IMR-90 (cell line): ENCODE measurements around the gene MAML3. TPM values are rescaled to one million over a fixed set of nuclear protein-coding genes. Genes with fewer than 3 reads are reported as not detected.
A peak's percentile ranks its signal among the peaks of the same experiment; 100 is the strongest.

ENCODE experiments used
- ATAC-seq: fragments of 200-7000 bp; cut with Tn5 transposase; 2 replicates; pipeline ENCODE4 v1.9.1; 2020; ENCODE audit warnings: low read depth, mild to moderate bottlenecking, moderate library complexity
- BruUV-seq: library from RNA; stranded (reverse); fragments of 400-500 nt; replicated peaks from 2 replicates; lab custom pipeline; 2021; lab: Mats Ljungman, UMichigan
- CTCF ChIA-PET: fragments of 300-600 bp; formaldehyde crosslinking; extraction: SDS; loops from one replicate; lab custom pipeline; 2021; ENCODE audit warnings: antibody characterized with exemption; lab: Yijun Ruan, JAX
- POLR2A ChIA-PET: fragments of 300-600 bp; sonication (Branson Sonifier 250); formaldehyde crosslinking; loops from one replicate; lab custom pipeline; 2022; ENCODE audit warnings: antibody characterized with exemption; ENCODE audit not compliant: unreplicated experiment; lab: Charles Lee
- DNase-seq: peaks from one replicate; pipeline ENCODE4 v3.0.0; 2013
- H2AFZ ChIP-seq: replicated peaks from 2 replicates; pipeline ENCODE3; 2013; ENCODE audit warnings: low read length, mild to moderate bottlenecking; ENCODE audit not compliant: poor library complexity
- H2AK5ac ChIP-seq: 2 replicates; pipeline ENCODE4 v1.6.1; 2013; ENCODE audit warnings: low read depth, low read length, inconsistent platforms
- H2AK9ac ChIP-seq: replicated peaks from 2 replicates; pipeline ENCODE3; 2013; ENCODE audit warnings: mild to moderate bottlenecking, low read depth, low read length, moderate library complexity; ENCODE audit not compliant: poor library complexity
- H2BK120ac ChIP-seq: 2 replicates; pipeline ENCODE4 v1.6.1; 2013; ENCODE audit warnings: low read depth, low read length, inconsistent platforms
- H2BK15ac ChIP-seq: 3 replicates; pipeline ENCODE4 v1.6.1; 2013; ENCODE audit warnings: low read depth, low read length, inconsistent platforms
- H2BK20ac ChIP-seq: 2 replicates; pipeline ENCODE4 v1.6.1; 2013; ENCODE audit warnings: low read depth, mild to moderate bottlenecking, inconsistent platforms, low read length, moderate library complexity
- H2BK5ac ChIP-seq: 2 replicates; pipeline ENCODE4 v1.6.1; 2013; ENCODE audit warnings: mild to moderate bottlenecking, low read depth, low read length, inconsistent platforms; ENCODE audit not compliant: poor library complexity, severe bottlenecking
- H3K14ac ChIP-seq: replicated peaks from 2 replicates; pipeline ENCODE4 v1.6.1; 2013; ENCODE audit warnings: low read depth, low read length, inconsistent platforms
- H3K18ac ChIP-seq: 2 replicates; pipeline ENCODE4 v1.6.1; 2013; ENCODE audit warnings: low read depth, low read length, control low read depth
- H3K23ac ChIP-seq: 2 replicates; pipeline ENCODE4 v1.6.1; 2013; ENCODE audit warnings: low read depth, low read length, inconsistent platforms
- H3K27ac ChIP-seq: 2 replicates; pipeline ENCODE4 v1.5.1; 2013; ENCODE audit warnings: mild to moderate bottlenecking, control low read depth, low read length; ENCODE audit not compliant: insufficient read depth
- H3K27me3 ChIP-seq: 2 replicates; pipeline ENCODE4 v1.6.1; 2013; ENCODE audit warnings: low read length; ENCODE audit not compliant: control insufficient read depth, insufficient read depth
- H3K36me3 ChIP-seq: 2 replicates; pipeline ENCODE4 v1.6.1; 2013; ENCODE audit warnings: low read length, mixed read lengths; ENCODE audit not compliant: control insufficient read depth, insufficient read depth
- H3K4ac ChIP-seq: 2 replicates; pipeline ENCODE4 v1.6.1; 2013; ENCODE audit warnings: low read depth, low read length, inconsistent platforms
- H3K4me1 ChIP-seq: 2 replicates; pipeline ENCODE4 v1.6.1; 2013; ENCODE audit warnings: low read length, mixed read lengths; ENCODE audit not compliant: control insufficient read depth, insufficient read depth
- H3K4me2 ChIP-seq: 2 replicates; pipeline ENCODE4 v1.6.1; 2013; ENCODE audit warnings: low read depth, mild to moderate bottlenecking, control low read depth, low read length, moderate library complexity
- H3K4me3 ChIP-seq: 2 replicates; pipeline ENCODE4 v1.5.1; 2013; ENCODE audit warnings: low read depth, mild to moderate bottlenecking, control low read depth, low read length, moderate library complexity; ENCODE audit not compliant: insufficient read depth
- H3K56ac ChIP-seq: 2 replicates; pipeline ENCODE4 v1.6.1; 2013; ENCODE audit warnings: low read length, inconsistent platforms; ENCODE audit not compliant: insufficient read depth; ENCODE audit errors: extremely low read depth
- H3K79me1 ChIP-seq, 2 experiments: 2 replicates each; pipeline ENCODE4 v1.6.1; 2013; ENCODE audit warnings: low read length in 2 of 2, inconsistent platforms in 1 of 2, low read depth in 1 of 2
- H3K9ac ChIP-seq: 2 replicates; pipeline ENCODE4 v1.6.1; 2013; ENCODE audit warnings: low read depth, low read length, control low read depth
- H3K9me1 ChIP-seq: 2 replicates; pipeline ENCODE4 v1.6.1; 2013; ENCODE audit warnings: low read length, inconsistent platforms; ENCODE audit not compliant: insufficient read depth
- H3K9me3 ChIP-seq: 2 replicates; pipeline ENCODE4 v1.6.1; 2013; ENCODE audit warnings: low read length; ENCODE audit not compliant: control insufficient read depth, insufficient read depth
- H4K20me1 ChIP-seq: 2 replicates; pipeline ENCODE4 v1.6.1; 2013; ENCODE audit warnings: low read length, inconsistent platforms; ENCODE audit not compliant: insufficient read depth
- H4K5ac ChIP-seq: 2 replicates; pipeline ENCODE4 v1.6.1; 2013; ENCODE audit warnings: mild to moderate bottlenecking, low read depth, low read length, control low read depth
- H4K8ac ChIP-seq, 2 experiments: 2 replicates each; pipeline ENCODE4 v1.6.1; 2013; ENCODE audit warnings: low read depth in 2 of 2, low read length in 2 of 2, control low read depth in 1 of 2, inconsistent platforms in 1 of 2
- H4K91ac ChIP-seq: 2 replicates; pipeline ENCODE4 v1.6.1; 2013; ENCODE audit warnings: low read depth, low read length, inconsistent platforms; ENCODE audit not compliant: insufficient read depth
- CEBPB ChIP-seq: IDR thresholded peaks from 2 replicates; pipeline ENCODE4 v1.6.1; 2012; ENCODE audit warnings: low read depth, low read length, improper control_type of control experiment
- CHD1 ChIP-seq: IDR thresholded peaks from 2 replicates; pipeline ENCODE4 v1.6.1; 2012; ENCODE audit warnings: low read depth, low read length, improper control_type of control experiment
- CTCF ChIP-seq: conservative IDR thresholded peaks from 2 replicates; pipeline ENCODE4 v1.5.1; 2012; ENCODE audit warnings: mild to moderate bottlenecking, low read depth, low read length, improper control_type of control experiment
- ELK1 ChIP-seq: fragments of 150-350 bp; IDR thresholded peaks from 2 replicates; pipeline ENCODE4 v1.6.1; 2016; ENCODE audit warnings: low read depth, mild to moderate bottlenecking, low read length, moderate library complexity, borderline replicate concordance
- FOS ChIP-seq: fragments of 150-350 bp; IDR thresholded peaks from 2 replicates; pipeline ENCODE4 v1.6.1; 2016; ENCODE audit warnings: low read depth, low read length
- MAZ ChIP-seq: IDR thresholded peaks from 2 replicates; pipeline ENCODE4 v1.6.1; 2012; ENCODE audit warnings: low read depth, mild to moderate bottlenecking, low read length, improper control_type of control experiment, moderate library complexity, borderline replicate concordance
- MXI1 ChIP-seq: IDR thresholded peaks from 2 replicates; pipeline ENCODE4 v1.6.1; 2012; ENCODE audit warnings: low read depth, mild to moderate bottlenecking, low read length, moderate library complexity, borderline replicate concordance
- POLR2A ChIP-seq: IDR thresholded peaks from 2 replicates; pipeline ENCODE4 v1.6.1; 2012; ENCODE audit warnings: mild to moderate bottlenecking, low read depth, low read length
- RAD21 ChIP-seq: IDR thresholded peaks from 2 replicates; pipeline ENCODE4 v1.6.1; 2012; ENCODE audit warnings: low read length, improper control_type of control experiment
- RCOR1 ChIP-seq: IDR thresholded peaks from 2 replicates; pipeline ENCODE4 v1.6.1; 2012; ENCODE audit warnings: mild to moderate bottlenecking, low read length, improper control_type of control experiment; ENCODE audit not compliant: insufficient replicate concordance
- RFX5 ChIP-seq: IDR thresholded peaks from 2 replicates; pipeline ENCODE4 v1.8.0; 2012; ENCODE audit warnings: low read depth, mild to moderate bottlenecking, low read length, moderate library complexity
- USF2 ChIP-seq: fragments of 150-350 bp; IDR thresholded peaks from 2 replicates; pipeline ENCODE4 v1.6.1; 2017; ENCODE audit warnings: mild to moderate bottlenecking, antibody characterized with exemption, low read length, low read depth
- WGBS, 2 experiments: methylation state at CpG; one replicate each; pipeline versions ENCODE4 v1.1.5 to v1.1.7; 2013; ENCODE audit warnings: missing lambda C conversion rate in 2 of 2; ENCODE audit not compliant: insufficient read length in 1 of 2; ENCODE audit errors: extremely low coverage in 2 of 2; 5-methylcytosine and 5-hydroxymethylcytosine counted together
- dilution Hi-C: fragments of 300-500 bp; cut with HindIII; formaldehyde crosslinking; loops from one replicate; pipeline ENCODE4 v1.14.3; 2018; ENCODE audit warnings: low sequenced_read_pairs; ENCODE audit not compliant: unreplicated experiment
- in situ Hi-C: fragments of 300-500 bp; cut with MboI; formaldehyde crosslinking; loops from 3 replicates; pipeline ENCODE4 v1.14.3; 2019; ENCODE audit warnings: low sequenced_read_pairs, inconsistent platforms, mixed read lengths
- intact Hi-C: fragments of 100-400 bp; cut with micrococcal nuclease; formaldehyde crosslinking; loops from 2 replicates; pipeline ENCODE4 v1.10.0; 2022
- polyA plus RNA-seq, 3 experiments: library from polyadenylated mRNA; depleted of rRNA; stranded (reverse); fragments of >200 nt; gene quantifications; 2 replicates each; pipeline ENCODE4 v1.2.3, GENCODE V29; 2012; ENCODE audit warnings: low replicate concordance in 1 of 3
- total RNA-seq: library from RNA; depleted of rRNA; stranded (reverse); fragments of >200 nt; gene quantifications from 2 replicates; pipeline ENCODE4 v1.2.3, GENCODE V29; 2012

The MAML3 gene
- total and polyA plus RNA-seq, 2 of the 4 experiments (the other 2 are of a cell fraction): 0.90 to 1.7 TPM

GRCh38 chr4:139988863-139989765 is 164.9 kb downstream of the MAML3 start (continued):
- no peak for TF ChIP-seq USF2
- TF ChIP-seq RCOR1: peak; percentile 23

GRCh38 chr4:139987502-139987850 is 166.5 kb downstream of the MAML3 start:
- Histone ChIP-seq H3K4me3 (no peak overlapping the region), H3K27ac (no peak overlapping the region), H4K5ac (no peak overlapping the region), H2AK5ac (no peak overlapping the region), H3K79me1 (peaks cover 0 to 6% of the 10 kb centered on the region in 2 experiments; a peak in 1 of 4 replicates), H2BK15ac (no peak overlapping the region), H3K23ac (no peak overlapping the region), H2AK9ac (no peak overlapping the region), H3K9me3 (no peaks in the 10 kb centered on the region), H3K4me1 (no peaks in the 10 kb centered on the region), H2BK5ac (no peak overlapping the region), H2BK120ac (no peak overlapping the region), H4K8ac (no peak overlapping the region), H2AFZ (no peak overlapping the region), H3K36me3 (no peaks in the 10 kb centered on the region), H3K4me2 (no peak overlapping the region), H3K4ac (peak overlapping the region; percentile 7; the same call in 1 of the 2 replicates), H3K18ac (no peak overlapping the region), H3K14ac (no peak overlapping the region), H3K9me1 (peaks cover 6% of the 10 kb centered on the region; the same call in 1 of the 2 replicates), H3K56ac (no peak overlapping the region), H4K20me1 (no peaks in the 10 kb centered on the region), H4K91ac (no peak overlapping the region), H3K27me3 (no peaks in the 10 kb centered on the region), H3K9ac (no peak overlapping the region), H2BK20ac (no peak overlapping the region)
- CTCF ChIA-PET: no interaction called here
- no TSS peak for BruUV-seq
- dilution Hi-C loops: no loop called here
- intact Hi-C loops: no loop called here
- WGBS, 2 experiments: 100% methylated on average over 2 of the region's 7 CpGs; no CpG with 5 or more reads in 1 of the 2 experiments
- DNase-seq (no peak), ATAC-seq (no peak)
- in situ Hi-C loops: no loop called here
- POLR2A ChIA-PET: no interaction called here
- TF ChIP-seq RAD21 (no peak), FOS (no peak), POLR2A (no peak), CTCF (no peak), MAZ (no peak), MXI1 (no peak), RFX5 (no peak), RCOR1 (no peak), CHD1 (no peak), ELK1 (no peak), CEBPB (no peak)
